ENCODE data around the gene TMEM183A.

- TF ChIP-seq, protein P1, sequence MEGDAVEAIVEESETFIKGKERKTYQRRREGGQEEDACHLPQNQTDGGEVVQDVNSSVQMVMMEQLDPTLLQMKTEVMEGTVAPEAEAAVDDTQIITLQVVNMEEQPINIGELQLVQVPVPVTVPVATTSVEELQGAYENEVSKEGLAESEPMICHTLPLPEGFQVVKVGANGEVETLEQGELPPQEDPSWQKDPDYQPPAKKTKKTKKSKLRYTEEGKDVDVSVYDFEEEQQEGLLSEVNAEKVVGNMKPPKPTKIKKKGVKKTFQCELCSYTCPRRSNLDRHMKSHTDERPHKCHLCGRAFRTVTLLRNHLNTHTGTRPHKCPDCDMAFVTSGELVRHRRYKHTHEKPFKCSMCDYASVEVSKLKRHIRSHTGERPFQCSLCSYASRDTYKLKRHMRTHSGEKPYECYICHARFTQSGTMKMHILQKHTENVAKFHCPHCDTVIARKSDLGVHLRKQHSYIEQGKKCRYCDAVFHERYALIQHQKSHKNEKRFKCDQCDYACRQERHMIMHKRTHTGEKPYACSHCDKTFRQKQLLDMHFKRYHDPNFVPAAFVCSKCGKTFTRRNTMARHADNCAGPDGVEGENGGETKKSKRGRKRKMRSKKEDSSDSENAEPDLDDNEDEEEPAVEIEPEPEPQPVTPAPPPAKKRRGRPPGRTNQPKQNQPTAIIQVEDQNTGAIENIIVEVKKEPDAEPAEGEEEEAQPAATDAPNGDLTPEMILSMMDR (IDR thresholded peaks at IDR 0.05) = no peak
- no peak for TF ChIP-seq EZH2 (IDR thresholded peaks at IDR 0.05; ENCODE audit: borderline replicate concordance, insufficient read depth, low read depth, low read length, poor library complexity, severe bottlenecking)
Measured at GRCh38 chr1:202967684-202968281, 39.4 kb upstream of the TMEM183A start.
